ENCODE data around the gene GRHPR.
A peak's percentile ranks its signal among the peaks of the same experiment; 100 is the strongest.
"Not testable (repeated sequence)": the region's sequence is repeated elsewhere in the genome, so short reads cannot be mapped to it uniquely, and the experiment has no call there.

The GRHPR gene

DNA sequence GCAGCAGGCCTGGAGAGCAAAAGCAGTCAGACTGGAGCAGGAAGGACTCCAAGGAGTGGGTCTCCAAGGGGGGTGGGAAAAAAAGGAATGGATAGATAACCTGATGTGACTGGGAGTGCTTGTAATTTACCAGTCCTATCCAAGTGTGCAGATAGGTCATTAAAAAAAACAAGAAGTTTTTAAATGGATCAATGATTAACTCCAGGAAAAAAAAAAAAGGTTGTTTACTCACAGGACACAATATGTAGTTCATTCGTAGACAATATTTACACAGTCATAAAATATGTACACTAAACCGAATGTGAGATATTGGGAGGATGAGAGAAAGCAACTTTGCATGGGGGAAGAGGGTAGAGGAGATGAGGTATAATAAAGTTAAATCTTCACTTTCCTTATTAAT lies 22.4 kb downstream of the GRHPR start:
- H3K4me3 ChIP-seq (ENCODE audit: low read depth, low read length), result no peak overlapping the region

DNA sequence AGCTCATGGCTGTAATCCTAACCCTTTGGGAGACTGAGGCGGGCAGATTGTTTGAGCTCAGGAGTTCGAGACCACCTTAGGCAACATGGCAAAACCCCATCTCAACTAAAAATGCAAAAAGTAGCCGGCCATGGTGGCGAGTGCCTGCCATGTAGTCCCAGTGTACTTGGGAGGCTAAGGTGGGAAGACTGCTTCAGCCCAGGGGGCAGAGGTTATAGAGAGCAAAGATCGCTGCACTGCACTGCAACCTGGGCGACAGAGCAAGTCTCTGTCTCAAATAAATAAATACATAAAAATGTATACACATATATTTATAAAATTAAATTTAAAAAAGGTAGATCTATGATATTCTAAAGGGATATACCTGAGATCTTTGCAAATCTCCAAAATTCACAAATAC lies 23.3 kb downstream of the GRHPR start:
- no peak overlapping the region for H3K4me3 ChIP-seq (ENCODE audit: low read depth, low read length)

DNA sequence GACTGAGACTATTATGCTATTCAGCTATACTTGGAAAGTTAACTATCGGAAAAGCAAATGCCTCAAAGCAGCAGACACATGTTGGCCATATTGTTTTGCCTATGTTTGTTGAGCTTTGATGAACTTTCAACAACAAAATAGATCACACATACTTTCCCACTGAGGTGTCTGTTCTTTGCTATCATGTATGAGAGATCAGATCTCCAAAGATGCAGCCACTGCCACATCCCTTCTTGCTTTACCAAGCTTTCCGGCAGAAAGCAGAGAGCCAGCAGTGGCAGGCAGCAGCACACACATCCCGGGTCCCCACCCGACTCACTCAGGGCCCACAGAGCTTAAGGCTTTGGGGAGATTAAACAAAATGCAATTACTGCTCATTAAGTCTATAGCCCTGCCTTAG lies 23.9 kb downstream of the GRHPR start:
- H3K4me3 ChIP-seq (ENCODE audit: low read depth, low read length), result no peak overlapping the region

DNA sequence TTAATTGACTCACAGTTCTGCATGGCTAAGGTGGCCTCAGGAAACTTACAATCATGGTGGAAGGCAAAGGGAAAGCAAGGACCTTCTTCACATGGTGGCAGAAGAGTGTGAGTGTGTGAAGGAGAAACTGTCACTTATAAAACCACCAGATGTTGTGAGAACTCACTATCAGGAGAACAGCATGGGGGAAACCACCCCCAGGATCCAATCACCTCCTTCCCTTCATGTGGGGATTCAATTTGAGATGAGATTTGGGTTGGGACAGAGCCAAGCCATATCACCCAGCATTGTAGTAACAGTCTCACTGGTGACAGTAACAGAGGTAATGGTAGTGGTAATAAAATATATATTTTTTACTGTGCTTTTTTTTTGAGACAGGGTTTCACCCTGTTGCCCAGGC lies 24.6 kb downstream of the GRHPR start:
- H3K4me3 ChIP-seq (ENCODE audit: low read depth, low read length), result no peak overlapping the region

DNA sequence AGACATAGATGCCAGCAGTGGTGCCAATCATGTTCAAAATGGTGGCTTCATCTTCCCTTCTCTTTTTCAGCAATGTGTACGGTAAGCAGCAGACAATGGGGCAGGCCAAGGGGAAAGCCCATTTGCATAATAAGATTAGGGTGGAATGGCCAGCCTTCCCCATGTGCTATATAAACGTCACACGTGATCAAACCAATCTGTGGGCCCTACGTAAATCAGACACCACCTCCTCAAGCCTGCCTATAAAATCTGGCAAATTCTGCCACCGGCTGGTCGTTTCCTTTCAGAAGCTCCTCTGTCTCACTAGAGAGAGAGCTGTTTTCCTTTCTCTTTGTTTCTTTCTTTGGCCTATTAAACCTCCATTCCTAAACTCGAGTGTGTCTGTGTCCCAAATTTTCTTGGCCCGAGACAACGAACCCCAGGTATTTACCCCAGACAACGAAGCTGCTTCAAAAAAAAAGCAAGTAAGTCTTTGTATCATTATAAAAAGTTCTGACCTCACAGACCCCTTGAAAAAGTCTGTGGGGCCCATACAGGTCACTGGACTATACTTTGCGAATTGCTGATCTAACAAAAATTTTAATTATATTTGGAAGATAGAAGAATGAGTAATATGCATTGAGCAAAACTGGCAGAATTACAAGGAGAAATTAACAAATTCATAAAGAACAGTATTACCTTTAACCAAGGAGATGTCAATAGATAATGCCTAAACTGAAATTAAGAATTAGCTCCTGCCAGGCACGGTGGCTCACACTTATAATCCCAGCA lies 27.6 kb downstream of the GRHPR start:
- no peak overlapping the region for H3K4me3 ChIP-seq (ENCODE audit: low read depth, low read length)

DNA sequence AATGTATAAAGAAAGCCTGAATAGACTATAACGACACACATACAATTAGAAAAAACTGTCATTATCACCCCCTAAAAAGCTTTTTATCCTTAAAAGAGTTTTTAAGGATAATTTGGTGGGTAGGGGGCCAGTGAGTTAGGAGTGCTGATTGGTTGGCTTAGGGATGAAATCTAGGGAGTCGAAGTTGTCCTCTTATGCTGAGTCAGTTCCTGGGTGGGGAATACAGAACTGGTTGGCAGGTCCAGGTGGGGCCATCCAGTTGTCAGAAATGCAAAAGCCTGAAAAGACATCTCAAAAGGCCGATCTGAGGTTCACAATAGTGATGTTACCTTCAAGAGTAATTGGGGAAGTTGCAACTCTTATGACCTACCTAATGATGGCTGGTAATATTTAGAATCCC lies 29.1 kb downstream of the GRHPR start:
- H3K4me3 ChIP-seq (ENCODE audit: low read depth, low read length), result no peak overlapping the region

DNA sequence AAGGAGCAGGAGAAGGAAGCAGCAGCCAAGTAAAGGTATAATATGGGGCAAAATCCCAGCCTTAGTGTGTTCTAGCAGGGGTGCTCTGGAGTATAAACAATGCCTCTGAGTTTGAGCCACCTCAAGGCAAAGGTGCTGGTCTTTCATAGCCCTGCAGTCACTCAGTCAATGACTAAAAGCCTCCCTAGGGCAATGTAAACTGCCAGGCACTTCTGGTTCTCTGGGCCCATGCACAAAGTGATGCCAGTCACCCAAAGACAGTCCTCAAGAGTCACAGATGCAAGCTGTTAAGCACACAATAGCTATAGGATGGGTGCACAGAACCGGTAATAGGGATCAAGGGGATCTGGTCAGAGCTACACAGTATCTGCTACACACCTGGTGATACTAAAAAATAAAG lies 30.1 kb downstream of the GRHPR start:
- no peak overlapping the region for H3K4me3 ChIP-seq (ENCODE audit: low read depth, low read length)

DNA sequence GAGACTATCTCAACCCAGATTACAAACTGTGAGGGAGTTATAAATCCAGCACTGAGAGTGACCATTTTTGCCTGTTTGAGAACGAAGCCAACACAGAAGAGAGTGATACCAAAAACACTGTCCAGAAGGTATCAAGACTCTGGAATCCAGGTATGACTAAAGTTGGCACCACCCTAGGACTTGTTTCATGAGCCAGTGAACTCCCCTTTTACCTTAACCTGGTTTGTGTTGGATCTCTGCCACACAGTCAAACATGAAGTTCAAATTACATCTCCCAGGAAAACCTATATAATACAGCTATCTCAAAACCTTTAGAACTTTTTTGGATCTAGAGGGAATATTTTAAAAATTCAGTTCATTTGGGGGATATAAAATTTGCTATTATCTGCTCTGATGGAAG lies 31.3 kb downstream of the GRHPR start:
- H3K4me3 ChIP-seq (ENCODE audit: low read depth, low read length), result no peak overlapping the region

DNA sequence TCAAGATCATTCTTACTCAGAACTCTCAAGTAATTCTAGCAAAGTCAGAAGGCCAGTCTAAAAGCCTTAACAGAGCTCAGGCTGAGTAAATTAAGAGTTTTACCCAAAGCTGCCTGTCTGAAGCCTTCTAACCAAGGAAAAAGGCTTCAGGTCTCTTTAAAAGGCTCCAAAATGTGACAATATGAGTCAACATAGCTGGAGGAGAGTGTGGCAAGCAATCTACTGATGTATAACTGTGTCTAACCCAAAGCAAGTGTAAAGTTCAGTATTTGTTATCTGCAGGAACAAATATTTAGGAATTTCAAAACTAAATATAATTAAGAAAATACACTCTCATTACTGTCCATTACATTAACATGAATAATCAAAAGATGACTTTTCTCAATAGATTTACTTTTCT lies 31.7 kb downstream of the GRHPR start:
- no peak overlapping the region for H3K4me3 ChIP-seq (ENCODE audit: low read depth, low read length)

DNA sequence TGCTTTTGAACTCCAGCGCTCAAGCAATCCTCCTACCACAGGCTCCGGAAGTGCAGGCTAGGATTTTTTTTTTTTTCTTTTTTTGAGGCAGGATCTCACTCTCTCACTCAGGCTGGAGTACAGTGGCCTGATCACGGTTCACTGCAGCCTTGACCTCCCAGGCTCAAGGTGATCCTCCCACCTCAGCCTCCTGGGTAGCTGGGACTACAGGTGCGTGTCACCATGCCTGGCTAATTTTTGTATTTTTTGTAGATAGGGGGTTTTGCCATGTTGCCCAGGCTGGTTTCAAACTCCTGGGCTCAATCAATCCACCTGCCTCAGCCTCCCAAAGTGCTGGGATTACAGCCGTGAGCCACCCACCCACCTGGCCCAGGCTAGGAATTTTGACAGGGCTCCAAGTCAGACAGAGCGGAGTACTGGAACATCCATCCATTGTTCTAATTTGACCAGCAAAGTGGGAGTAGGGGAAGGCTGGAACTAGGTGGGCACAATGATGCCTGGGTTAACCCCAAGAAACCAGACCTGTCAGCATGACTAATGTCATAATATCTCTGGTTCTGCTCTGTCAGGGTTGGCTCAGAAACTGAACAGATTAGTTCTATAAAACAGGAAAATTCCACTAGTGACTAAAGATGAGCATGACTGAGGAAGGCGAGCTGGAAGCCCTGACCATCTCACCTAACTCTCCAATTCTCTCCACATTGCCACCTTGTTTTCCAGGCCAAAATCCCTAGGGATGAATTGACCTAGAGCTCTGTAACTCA lies 33.6 kb downstream of the GRHPR start:
- H3K4me3 ChIP-seq (ENCODE audit: low read depth, low read length), result no peak overlapping the region

DNA sequence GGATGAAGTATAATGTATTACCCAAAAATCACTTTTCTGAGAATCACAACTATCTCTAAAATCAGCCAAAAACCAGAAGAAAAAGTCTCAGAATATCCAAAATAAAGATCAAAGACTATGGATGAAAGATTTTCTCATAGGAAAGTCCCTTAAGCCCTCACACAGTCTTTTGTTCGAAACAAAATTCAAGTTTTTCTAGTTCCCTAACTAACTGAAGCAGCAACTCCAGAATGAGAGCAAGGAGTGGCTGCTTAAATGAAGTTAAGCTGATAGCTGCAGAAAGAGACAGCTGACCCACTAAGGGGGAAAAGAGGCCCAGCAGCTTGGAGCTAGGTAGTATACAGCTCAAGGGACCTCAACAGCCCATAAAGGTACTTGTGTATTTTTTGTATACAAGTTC lies 34.3 kb downstream of the GRHPR start:
- H3K4me3 ChIP-seq (ENCODE audit: low read depth, low read length), result no peak overlapping the region

DNA sequence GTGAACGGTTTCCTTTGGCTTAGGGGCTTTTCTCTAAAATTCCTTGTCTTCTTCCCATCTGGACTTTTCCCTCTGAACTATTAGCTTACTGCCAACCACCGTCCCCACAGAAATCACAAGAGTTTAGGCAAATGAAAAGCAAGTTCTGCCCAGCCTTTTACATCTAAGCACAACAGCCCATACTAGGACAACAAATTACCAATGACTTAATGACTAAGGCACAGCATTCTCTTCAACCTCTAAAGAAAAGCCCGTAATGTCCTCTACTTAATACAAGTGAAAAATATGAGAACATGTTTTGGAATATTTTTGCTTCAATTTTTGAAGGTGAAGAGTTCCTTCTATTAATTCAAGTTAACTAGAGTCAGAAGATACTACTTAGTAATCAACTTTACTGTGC lies 41.5 kb downstream of the GRHPR start:
- peak overlapping the region; percentile 91 for H3K4me3 ChIP-seq (ENCODE audit: low read depth, low read length)

DNA sequence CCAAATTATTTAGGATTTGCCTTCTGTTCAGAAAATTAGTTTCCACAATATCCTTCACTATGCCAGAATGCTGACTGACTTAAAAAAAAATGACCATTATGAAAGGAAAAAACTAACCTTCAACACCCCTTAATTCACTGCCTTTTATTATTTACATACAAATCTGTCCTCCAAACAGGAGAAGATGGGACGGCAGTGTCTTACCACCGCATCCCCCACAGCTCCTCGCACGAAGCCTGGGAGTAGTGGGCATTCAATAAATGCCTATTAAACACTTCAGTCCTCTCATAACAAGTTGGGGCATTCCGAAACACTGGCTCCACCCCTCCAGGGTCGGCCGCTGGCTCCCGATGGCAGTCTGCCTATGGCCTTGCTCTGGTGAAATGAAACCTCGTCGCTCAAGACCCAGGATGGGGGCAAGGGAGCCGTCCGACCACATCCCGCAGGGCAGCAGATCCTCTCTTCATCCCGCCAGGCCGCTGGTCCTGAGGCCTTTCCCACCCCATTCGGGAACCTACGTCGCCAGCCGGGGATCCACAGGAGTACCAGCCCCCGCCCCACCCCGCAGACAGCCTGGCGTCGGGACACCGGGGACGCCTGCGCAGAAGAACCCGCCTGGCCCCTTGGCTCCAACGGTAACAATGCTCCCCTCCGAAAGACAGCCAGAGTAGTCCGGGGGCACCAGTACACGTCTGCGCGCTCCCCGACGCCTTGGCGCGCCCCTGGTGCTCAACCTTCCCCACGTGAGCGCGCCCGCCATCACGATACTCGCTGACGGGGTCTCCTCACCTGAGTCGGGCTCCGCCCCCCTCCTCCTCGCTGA lies 42.1 kb downstream of the GRHPR start:
- peak overlapping the region; percentile 91 for H3K4me3 ChIP-seq (ENCODE audit: low read depth, low read length)

DNA sequence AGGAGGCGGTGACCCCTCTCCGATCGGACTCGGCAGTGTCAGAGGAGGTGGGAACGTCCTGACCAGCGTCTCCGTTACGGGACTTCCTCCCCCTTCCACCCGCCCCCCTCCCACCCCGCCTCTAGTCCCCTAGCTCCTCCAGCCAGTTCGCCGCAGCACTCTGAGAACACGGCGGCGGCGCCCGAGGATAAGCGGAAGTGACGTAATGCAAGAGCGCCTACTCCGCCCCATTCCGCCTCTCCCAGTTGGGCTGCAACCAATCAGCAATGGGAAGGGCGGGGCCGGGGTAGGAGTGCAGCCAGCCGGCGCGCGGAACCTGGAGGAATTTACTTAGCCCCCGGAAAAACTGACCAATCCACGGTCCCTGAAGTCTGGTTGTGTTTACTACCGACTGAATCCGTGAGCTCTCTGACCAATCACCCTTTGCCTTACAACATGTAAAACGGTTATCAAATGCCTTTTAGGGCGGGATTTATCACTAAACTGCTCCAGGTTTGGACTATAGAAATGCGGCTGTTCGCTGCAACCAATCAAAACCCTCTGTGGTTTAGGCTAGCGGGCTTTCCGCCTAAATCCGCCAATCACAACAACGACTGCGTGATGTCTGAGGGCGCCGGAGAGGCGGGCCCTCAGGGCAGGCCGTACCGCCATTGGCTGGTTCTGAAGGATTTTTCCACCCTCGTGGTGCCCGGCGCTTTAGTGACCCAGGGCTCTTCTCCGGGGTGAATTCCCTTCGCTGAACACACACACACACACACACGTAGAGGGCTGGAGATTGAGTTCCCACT lies 42.9 kb downstream of the GRHPR start, which contains the start of gene ZBTB5:
Gene ZBTB5 (minus strand): TSS at position 202 of the 788 bp plus-strand sequence. CDS start 22,899 bp downstream, outside the sequence.
- H3K4me3 ChIP-seq (ENCODE audit: low read depth, low read length), result peak within 1 kb of the TSS; percentile 91

DNA sequence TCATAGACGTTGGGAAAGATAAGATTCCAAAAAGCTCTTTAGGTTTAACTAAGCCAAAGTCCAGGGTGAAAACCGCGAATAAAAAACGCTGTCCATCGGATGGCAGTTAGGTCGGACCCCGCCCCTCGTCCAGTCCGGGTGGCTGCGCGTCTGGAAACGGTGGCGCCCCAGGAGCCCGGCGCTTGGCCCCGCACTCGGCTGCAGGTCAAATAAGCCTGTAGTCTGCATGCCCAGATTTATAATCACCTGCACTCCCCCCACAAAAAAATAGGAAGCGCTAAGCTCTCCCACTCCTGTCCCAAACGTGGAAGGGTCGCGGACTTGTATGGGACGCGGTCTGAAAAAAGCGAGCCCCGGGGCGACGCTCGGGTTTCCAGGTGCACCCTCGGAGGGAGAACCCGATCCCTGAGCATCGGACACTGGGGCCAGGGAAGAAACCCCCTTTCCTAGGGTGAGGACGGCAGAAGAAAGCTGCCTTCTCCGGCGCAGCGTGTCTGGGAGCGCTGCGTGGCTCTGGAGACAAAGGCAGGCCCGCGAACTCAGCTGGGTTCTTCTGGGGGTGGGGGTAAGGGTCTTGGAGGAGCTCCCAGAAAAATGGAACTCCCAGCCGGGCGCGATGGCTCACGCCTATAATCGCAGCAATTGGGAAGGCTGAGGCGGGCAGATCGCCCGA lies 43.7 kb downstream of the GRHPR start:
- H3K4me3 ChIP-seq (ENCODE audit: low read depth, low read length), result peak overlapping the region; percentile 63

DNA sequence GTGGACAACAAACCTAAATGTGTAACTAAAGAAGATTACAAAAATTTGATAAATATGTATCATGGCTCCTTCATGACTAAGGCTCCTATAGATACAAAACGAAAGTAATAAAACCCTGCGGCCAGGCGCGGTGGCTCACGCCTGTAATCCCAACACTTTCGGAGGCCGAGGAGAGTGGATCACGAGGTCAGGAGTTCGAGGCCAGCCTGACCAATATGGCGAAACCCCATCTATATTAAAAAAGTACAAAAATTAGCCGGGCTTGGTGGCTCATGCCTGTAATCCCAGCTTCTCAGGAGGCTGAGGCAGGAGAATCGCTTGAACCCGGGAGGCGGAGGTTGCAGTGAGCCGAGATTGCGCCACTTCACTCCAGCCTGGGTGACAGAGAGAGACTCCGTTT lies 45.0 kb downstream of the GRHPR start:
- H3K4me3 ChIP-seq (ENCODE audit: low read depth, low read length), result not testable (repeated sequence)

DNA sequence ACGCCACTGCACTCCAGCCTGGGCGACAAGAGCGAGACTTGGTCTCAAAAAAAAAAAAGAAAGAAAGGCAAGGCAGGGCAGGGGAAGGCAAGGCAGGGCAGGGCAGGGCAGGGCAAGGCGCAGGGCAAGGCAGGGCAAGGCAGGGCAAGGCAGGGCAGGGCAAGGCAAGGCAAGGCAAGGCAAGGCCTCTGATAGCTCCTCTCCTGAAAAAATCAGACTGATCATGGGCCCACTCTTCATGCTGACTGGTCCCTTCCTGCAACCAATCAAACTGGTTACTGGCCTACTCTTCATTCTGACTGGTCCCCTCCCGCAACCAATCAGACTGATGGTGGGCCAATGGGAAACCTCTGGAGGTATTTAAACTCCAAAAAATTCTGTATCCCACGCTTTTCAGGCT lies 46.1 kb downstream of the GRHPR start:
- H3K4me3 ChIP-seq (ENCODE audit: low read depth, low read length), result no peak overlapping the region

DNA sequence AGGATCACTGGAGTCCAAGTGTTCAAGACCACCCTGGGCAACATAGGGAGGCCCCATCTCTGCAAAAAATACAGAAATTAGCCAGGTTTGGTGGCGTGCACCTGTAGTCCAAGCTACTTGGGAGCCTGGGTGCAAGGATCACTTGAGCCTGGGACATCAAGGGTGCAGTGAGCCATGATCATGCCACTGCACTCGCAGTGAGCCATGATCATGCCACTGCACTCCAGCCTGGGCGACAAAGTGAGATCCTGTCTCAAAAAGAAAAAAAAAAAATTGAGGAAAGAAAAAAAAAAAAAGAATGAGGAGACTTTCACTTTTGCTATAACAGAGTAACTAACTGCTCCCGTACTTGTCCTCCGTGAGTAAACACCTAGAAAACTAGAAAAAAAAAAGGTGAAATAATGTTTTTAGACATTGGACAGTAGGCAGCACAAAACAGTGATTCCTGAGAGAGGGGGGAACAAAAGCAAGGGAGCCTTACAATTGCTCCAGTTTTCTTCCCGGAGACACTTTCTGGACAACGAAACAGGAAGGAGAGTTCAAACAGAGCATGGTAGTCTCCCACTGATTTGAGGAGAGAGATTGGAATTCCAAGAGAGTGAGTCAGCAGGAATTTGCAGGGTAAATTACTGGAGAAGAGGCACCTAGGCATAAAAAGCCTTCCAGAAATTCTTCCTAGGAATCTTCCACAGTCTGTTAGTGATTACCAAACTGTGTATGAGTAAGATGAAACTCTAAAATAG lies 49.6 kb downstream of the GRHPR start:
- H3K4me3 ChIP-seq (ENCODE audit: low read depth, low read length), result no peak overlapping the region

DNA sequence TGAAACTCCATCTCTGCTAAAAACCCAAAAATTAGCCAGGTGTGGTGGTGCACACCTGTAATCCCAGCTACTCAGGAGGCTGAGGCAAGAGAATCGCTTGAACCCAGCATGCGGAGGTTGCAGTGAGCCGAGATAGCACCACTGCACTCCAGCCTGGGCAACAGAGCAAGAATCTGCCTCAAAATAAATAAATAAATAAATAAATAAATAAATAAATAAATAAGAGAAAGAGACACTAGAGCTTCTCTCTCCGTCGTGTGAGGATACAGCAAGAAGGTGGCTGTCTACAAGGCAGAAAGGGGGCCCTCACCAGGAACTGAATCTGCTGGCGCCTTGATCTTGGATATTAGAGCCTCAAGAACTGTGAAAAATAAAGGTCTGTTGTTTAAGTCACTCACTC lies 51.5 kb downstream of the GRHPR start:
- not testable (repeated sequence) for H3K4me3 ChIP-seq (ENCODE audit: low read depth, low read length)

All from iPS-11a (cell line).